B cell (primary cell): ENCODE measurements around the gene C5AR1.

Source experiments
- EZH2 ChIP-seq: IDR thresholded peaks from 2 replicates; pipeline ENCODE4 v1.6.1; 2012; ENCODE audit warnings: borderline replicate concordance, low read depth, mild to moderate bottlenecking, moderate library complexity, low read length; ENCODE audit not compliant: insufficient read depth, poor library complexity, severe bottlenecking
- TF ChIP-seq, protein P1 (sequence below): fragments of 200-600 bp; IDR thresholded peaks from one replicate; pipeline ENCODE4 v1.8.0; 2022; ENCODE audit warnings: antibody characterized with exemption, mild to moderate bottlenecking

DNA sequence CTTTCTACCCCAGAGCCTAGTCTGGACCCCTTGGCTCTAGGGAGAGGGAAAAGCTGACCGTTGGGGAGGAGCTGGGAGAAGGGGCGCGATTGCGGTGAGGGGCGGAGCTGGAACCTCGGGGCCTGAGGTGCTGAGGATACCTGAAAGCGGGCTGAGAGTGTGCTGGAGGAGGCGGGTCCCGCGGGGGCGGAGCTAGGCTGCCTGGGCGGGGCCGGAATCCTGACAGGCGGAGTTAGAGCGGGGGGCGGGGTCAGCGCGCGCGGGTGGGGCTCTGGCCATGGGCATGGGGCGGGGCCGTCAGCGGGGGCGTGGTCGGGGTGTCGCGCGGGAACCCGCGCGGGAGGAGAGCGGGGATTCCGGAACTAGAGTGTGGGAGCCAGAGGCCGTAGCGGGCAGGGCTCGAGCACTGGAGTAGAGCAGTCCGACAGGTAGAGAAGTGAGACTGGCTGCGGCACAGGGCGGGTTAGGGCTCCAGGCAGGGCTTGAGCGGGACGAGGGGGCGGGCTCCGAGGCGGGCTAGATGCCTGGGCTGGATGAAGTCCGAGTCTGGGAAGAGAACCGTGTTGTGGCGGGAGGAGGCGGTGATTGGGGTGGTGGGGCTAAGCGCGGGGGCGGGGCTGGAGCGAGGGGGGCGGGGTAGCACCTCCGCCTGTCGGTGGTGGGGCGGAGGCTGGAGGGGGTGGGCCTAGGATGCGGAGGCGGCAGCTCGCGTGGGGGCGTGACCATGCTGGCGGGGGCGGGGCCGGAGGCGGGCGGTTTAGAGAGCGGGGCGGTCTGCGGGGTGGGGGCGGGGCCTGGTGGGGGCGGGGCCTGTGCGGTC lies 35.4 kb upstream of the C5AR1 start, which contains the start of gene INAFM1:
- TF ChIP-seq, protein P1, sequence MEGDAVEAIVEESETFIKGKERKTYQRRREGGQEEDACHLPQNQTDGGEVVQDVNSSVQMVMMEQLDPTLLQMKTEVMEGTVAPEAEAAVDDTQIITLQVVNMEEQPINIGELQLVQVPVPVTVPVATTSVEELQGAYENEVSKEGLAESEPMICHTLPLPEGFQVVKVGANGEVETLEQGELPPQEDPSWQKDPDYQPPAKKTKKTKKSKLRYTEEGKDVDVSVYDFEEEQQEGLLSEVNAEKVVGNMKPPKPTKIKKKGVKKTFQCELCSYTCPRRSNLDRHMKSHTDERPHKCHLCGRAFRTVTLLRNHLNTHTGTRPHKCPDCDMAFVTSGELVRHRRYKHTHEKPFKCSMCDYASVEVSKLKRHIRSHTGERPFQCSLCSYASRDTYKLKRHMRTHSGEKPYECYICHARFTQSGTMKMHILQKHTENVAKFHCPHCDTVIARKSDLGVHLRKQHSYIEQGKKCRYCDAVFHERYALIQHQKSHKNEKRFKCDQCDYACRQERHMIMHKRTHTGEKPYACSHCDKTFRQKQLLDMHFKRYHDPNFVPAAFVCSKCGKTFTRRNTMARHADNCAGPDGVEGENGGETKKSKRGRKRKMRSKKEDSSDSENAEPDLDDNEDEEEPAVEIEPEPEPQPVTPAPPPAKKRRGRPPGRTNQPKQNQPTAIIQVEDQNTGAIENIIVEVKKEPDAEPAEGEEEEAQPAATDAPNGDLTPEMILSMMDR, result no peak
- no peak for TF ChIP-seq EZH2
